H1 (cell line): ENCODE data around the gene TMEM139. TPM values are rescaled to one million over a fixed set of nuclear protein-coding genes. Genes with fewer than 3 reads are reported as not detected.

Experiments
- CTCF ChIA-PET: fragments of 300-600 bp; sonication (Branson Sonifier 250); formaldehyde crosslinking; loops from one replicate; lab custom pipeline; 2021; ENCODE audit not compliant: partially characterized antibody; lab: Charles Lee
- POLR2A ChIA-PET: fragments of 300-600 bp; sonication (Branson Sonifier 250); formaldehyde crosslinking; loops from one replicate; lab custom pipeline; 2021; ENCODE audit warnings: inconsistent platforms; ENCODE audit not compliant: partially characterized antibody; lab: Charles Lee
- DNase-seq, 2 experiments: peaks; one replicate each; pipeline versions ENCODE4 v3.0.0 to v3.0.0-alpha.2; 2010 to 2022; ENCODE audit warnings: low spot score in 2 of 2, low read depth in 1 of 2, mixed read lengths in 1 of 2
- FAIRE-seq: peaks from 2 replicates; lab custom pipeline; 2011; peaks lifted over from hg19 to GRCh38; lab: Jason Lieb, UNC
- H2AFZ ChIP-seq: 2 replicates; pipeline ENCODE4 v1.8.1; 2012; ENCODE audit warnings: low read length, inconsistent platforms
- H2AK5ac ChIP-seq: 2 replicates; pipeline ENCODE4 v1.6.1; 2013; ENCODE audit warnings: low read depth, low read length
- H2BK120ac ChIP-seq: replicated peaks from 2 replicates; pipeline ENCODE3; 2013; ENCODE audit warnings: low read depth, low read length, inconsistent platforms
- H2BK12ac ChIP-seq: 2 replicates; pipeline ENCODE4 v1.6.1; 2013; ENCODE audit warnings: low read depth, low read length
- H2BK15ac ChIP-seq: 2 replicates; pipeline ENCODE4 v1.6.1; 2013; ENCODE audit warnings: low read length
- H2BK20ac ChIP-seq: 2 replicates; pipeline ENCODE4 v1.6.1; 2013; ENCODE audit warnings: low read length
- H2BK5ac ChIP-seq: 2 replicates; pipeline ENCODE4 v1.6.1; 2013; ENCODE audit warnings: low read depth, low read length
- H3K14ac ChIP-seq: 2 replicates; pipeline ENCODE4 v1.6.1; 2013; ENCODE audit warnings: inconsistent platforms; ENCODE audit not compliant: insufficient read length
- H3K18ac ChIP-seq: 2 replicates; pipeline ENCODE4 v1.6.1; 2013; ENCODE audit warnings: low read length; ENCODE audit errors: extremely low read depth
- H3K23ac ChIP-seq: 2 replicates; pipeline ENCODE4 v1.6.1; 2013; ENCODE audit warnings: inconsistent platforms; ENCODE audit not compliant: insufficient read length
- H3K23me2 ChIP-seq: 2 replicates; pipeline ENCODE4 v1.6.1; 2013; ENCODE audit warnings: low read depth, low read length
- H3K27ac ChIP-seq: 2 replicates; pipeline ENCODE4 v1.6.1; 2011; ENCODE audit warnings: low read depth, low read length, inconsistent platforms
- H3K27me3 ChIP-seq, 4 experiments: replicated peaks in 1 of 4; 1 replicate in 1 of 4; 2 replicates in 3 of 4; pipeline versions ENCODE4 v1.6.1 to v1.8.1; 2011 to 2013; ENCODE audit warnings: low read length in 3 of 4, mild to moderate bottlenecking in 3 of 4, inconsistent platforms in 2 of 4, mixed read lengths in 2 of 4, moderate library complexity in 1 of 4; ENCODE audit not compliant: control insufficient read depth in 3 of 4, insufficient read depth in 3 of 4; ENCODE audit errors: extremely low read depth in 1 of 4
- H3K36me3 ChIP-seq, 4 experiments: 2 replicates each; pipeline versions ENCODE4 v1.6.1 to v1.8.1; 2011 to 2013; ENCODE audit warnings: mild to moderate bottlenecking in 4 of 4, low read length in 3 of 4, moderate library complexity in 2 of 4, control low read depth in 1 of 4, inconsistent platforms in 1 of 4; ENCODE audit not compliant: insufficient read depth in 4 of 4, control insufficient read depth in 2 of 4
- H3K4ac ChIP-seq: replicated peaks from 2 replicates; pipeline ENCODE3; 2013; ENCODE audit warnings: low read length, low read depth, mixed read lengths, inconsistent platforms; ENCODE audit not compliant: insufficient read length
- H3K4me1 ChIP-seq, 4 experiments: replicated peaks in 1 of 4; 1 replicate in 1 of 4; 2 replicates in 3 of 4; pipeline versions ENCODE4 v1.6.1 to v1.8.1; 2011 to 2013; ENCODE audit warnings: low read length in 3 of 4, inconsistent platforms in 2 of 4, mixed read lengths in 1 of 4; ENCODE audit not compliant: insufficient read depth in 4 of 4, control insufficient read depth in 3 of 4
- H3K4me2 ChIP-seq, 2 experiments: 2 replicates each; pipeline versions ENCODE4 v1.6.1 to v1.8.1; 2011 to 2013; ENCODE audit warnings: low read depth in 2 of 2, low read length in 2 of 2, control low read depth in 1 of 2, inconsistent platforms in 1 of 2, mild to moderate bottlenecking in 1 of 2; ENCODE audit not compliant: insufficient read depth in 1 of 2
- H3K4me3 ChIP-seq, 4 experiments: fragments of 200-600, 300-600 bp in 1 of 4; sonication (generic), shearing (Covaris generic), sonication (Bioruptor Twin) in 1 of 4; 2 replicates each; pipeline versions ENCODE4 v1.5.1 to v1.8.1; 2011 to 2016; ENCODE audit warnings: low read length in 4 of 4, low read depth in 3 of 4, control low read depth in 2 of 4, inconsistent platforms in 2 of 4, mild to moderate bottlenecking in 2 of 4, mixed read lengths in 1 of 4, moderate library complexity in 1 of 4; ENCODE audit not compliant: insufficient read depth in 2 of 4; ENCODE audit errors: extremely low read depth in 1 of 4
- H3K56ac ChIP-seq: replicated peaks from 2 replicates; pipeline ENCODE3; 2013; ENCODE audit warnings: low read depth, mild to moderate bottlenecking, mixed read lengths, low read length, inconsistent platforms; ENCODE audit not compliant: insufficient read length
- H3K79me1 ChIP-seq: 2 replicates; pipeline ENCODE4 v1.6.1; 2013; ENCODE audit warnings: low read depth, low read length, control low read depth
- H3K79me2 ChIP-seq, 2 experiments: 2 replicates each; pipeline versions ENCODE4 v1.6.1 to v1.8.1; 2012 to 2013; ENCODE audit warnings: low read length in 2 of 2, mild to moderate bottlenecking in 2 of 2, inconsistent platforms in 1 of 2; ENCODE audit not compliant: insufficient read depth in 2 of 2, control insufficient read depth in 1 of 2
- H3K9ac ChIP-seq, 4 experiments: replicated peaks in 1 of 4; 1 replicate in 1 of 4; 2 replicates in 3 of 4; pipeline versions ENCODE4 v1.6.1 to v1.8.1; 2011 to 2013; ENCODE audit warnings: low read depth in 3 of 4, low read length in 3 of 4, control low read depth in 2 of 4, mild to moderate bottlenecking in 2 of 4, moderate library complexity in 2 of 4, inconsistent platforms in 1 of 4; ENCODE audit errors: extremely low read depth in 1 of 4
- H3K9me3 ChIP-seq, 2 experiments: 2 replicates each; pipeline versions ENCODE4 v1.6.1 to v1.8.1; 2012 to 2013; ENCODE audit warnings: mild to moderate bottlenecking in 2 of 2, moderate library complexity in 2 of 2, control low read depth in 1 of 2, inconsistent platforms in 1 of 2, low read depth in 1 of 2, low read length in 1 of 2, mixed read lengths in 1 of 2; ENCODE audit not compliant: insufficient read depth in 2 of 2
- H4K20me1 ChIP-seq, 2 experiments: replicated peaks in 1 of 2; 2 replicates each; pipeline versions ENCODE3 to v1.8.1; 2011 to 2013; ENCODE audit warnings: inconsistent platforms in 2 of 2, low read length in 2 of 2, mild to moderate bottlenecking in 1 of 2; ENCODE audit not compliant: insufficient read depth in 2 of 2, control insufficient read depth in 1 of 2
- H4K5ac ChIP-seq: 2 replicates; pipeline ENCODE4 v1.6.1; 2013; ENCODE audit warnings: low read length, low read depth, mixed read lengths, inconsistent platforms; ENCODE audit not compliant: insufficient read length
- H4K8ac ChIP-seq: 2 replicates; pipeline ENCODE4 v1.8.0; 2013; ENCODE audit warnings: mild to moderate bottlenecking, moderate library complexity, low read length, inconsistent platforms; ENCODE audit not compliant: insufficient read depth; ENCODE audit errors: extremely low read depth
- H4K91ac ChIP-seq: replicated peaks from 2 replicates; pipeline ENCODE3; 2013; ENCODE audit warnings: low read length, mixed read lengths, inconsistent platforms; ENCODE audit not compliant: insufficient read length
- ATF2 ChIP-seq: IDR thresholded peaks from 2 replicates; pipeline ENCODE4 v1.6.1; 2012; ENCODE audit warnings: low read length, inconsistent platforms
- BRCA1 ChIP-seq: IDR thresholded peaks from 2 replicates; pipeline ENCODE4 v1.6.1; 2012; ENCODE audit warnings: low read depth, low read length, improper control_type of control experiment
- CBX8 ChIP-seq: fragments of 300-800, 300-1000 bp; sonication (generic); IDR thresholded peaks from 2 replicates; pipeline ENCODE4 v1.7.1; 2016; ENCODE audit warnings: low read depth, low read length, borderline replicate concordance
- CTCF ChIP-seq, 3 experiments: IDR thresholded peaks; 1 replicate in 2 of 3; 2 replicates in 1 of 3; pipeline versions ENCODE4 v1.5.1 to v1.6.1; 2011; ENCODE audit warnings: low read length in 3 of 3, mild to moderate bottlenecking in 3 of 3, inconsistent platforms in 2 of 3, low read depth in 1 of 3, moderate library complexity in 1 of 3; ENCODE audit not compliant: insufficient read depth in 1 of 3; ENCODE audit errors: control extremely low read depth in 1 of 3
- EP300 ChIP-seq, 2 experiments: IDR thresholded peaks; 1 replicate in 1 of 2; 2 replicates in 1 of 2; pipeline ENCODE4 v1.6.1; 2011 to 2012; ENCODE audit warnings: low read depth in 2 of 2, low read length in 2 of 2, mild to moderate bottlenecking in 2 of 2, borderline replicate concordance in 1 of 2, inconsistent platforms in 1 of 2, moderate library complexity in 1 of 2
- HDAC2 ChIP-seq, 2 experiments: fragments of 300-600 bp in 1 of 2; sonication (generic) in 1 of 2; IDR thresholded peaks; 2 replicates each; pipeline ENCODE4 v1.6.1; 2011 to 2012; ENCODE audit warnings: low read depth in 2 of 2, low read length in 2 of 2, mild to moderate bottlenecking in 2 of 2, moderate library complexity in 2 of 2, borderline replicate concordance in 1 of 2, inconsistent platforms in 1 of 2
- PHF8 ChIP-seq: fragments of 200-600 bp; sonication (generic); conservative IDR thresholded peaks from 2 replicates; pipeline ENCODE4 v1.7.1; 2012; ENCODE audit warnings: low read depth, mild to moderate bottlenecking, inconsistent platforms, low read length, moderate library complexity
- TAF7 ChIP-seq: optimal IDR thresholded peaks from 2 replicates; pipeline ENCODE3; 2011; ENCODE audit warnings: low read depth, mild to moderate bottlenecking, inconsistent platforms, low read length, moderate library complexity, borderline replicate concordance
- WGBS, 2 experiments: shearing (Covaris generic) in 1 of 2; methylation state at CpG; one replicate each; pipeline versions ENCODE4 v1.1.6 to v1.1.7; 2013 to 2015; ENCODE audit warnings: low lambda C conversion rate in 2 of 2, mixed read lengths in 2 of 2, inconsistent platforms in 1 of 2, low coverage in 1 of 2, missing lambda C conversion rate in 1 of 2; ENCODE audit not compliant: insufficient replicate concordance in 2 of 2, insufficient coverage in 1 of 2, insufficient read length in 1 of 2; ENCODE audit errors: extremely low coverage in 1 of 2, missing lambda C conversion rate in 1 of 2; 5-methylcytosine and 5-hydroxymethylcytosine counted together
- polyA plus RNA-seq, 7 experiments: library from polyadenylated mRNA; depleted of rRNA in 3 of 7; stranded (reverse) in 5 of 7; unstranded in 2 of 7; fragments of >200 nt in 5 of 7; fragments of 200-250 nt in 2 of 7; gene quantifications; 1 replicate in 5 of 7; 2 replicates in 1 of 7; 4 replicates in 1 of 7; pipeline versions ENCODE4 v1.2.1 to v1.2.3, GENCODE V29; 2011 to 2013; ENCODE audit warnings: missing spikeins in 2 of 7, mixed read lengths in 2 of 7
- total RNA-seq: library from RNA; stranded (reverse); fragmentation: NEBNext Ultra II Directional; extraction: Animal tissue kit (Norgen Biotek cat#: 25700); gene quantifications from 2 replicates; pipeline ENCODE4 v1.2.1, GENCODE V29; 2021

TMEM139 gene
- total and polyA plus RNA-seq, 2 of the 8 experiments (the other 6 are each of a cell fraction or from before 2014, with no cell fraction given) = 3.2 to 6.7 TPM

- POLR2A ChIA-PET = interaction anchor here (1.0 to 2.4 kb wide), 2 partner anchors 8 to 17 kb away, joined by 3 to 8 read pairs; partner anchors contain the start of genes CASP2 and GSTK1
- Histone ChIP-seq H2BK20ac (no peak overlapping the region), H3K9ac (no peak overlapping the region), H2BK12ac (no peak overlapping the region), H3K4me1 (peaks cover 9 to 12% (median 10%) of the 10 kb centered on the region in 4 experiments), H3K23me2 (peaks cover 4% of the 10 kb centered on the region; the same call in 1 of the 2 replicates), H2AFZ (no peak overlapping the region), H3K4me3 (no peak overlapping the region), H3K14ac (no peak overlapping the region), H2BK15ac (no peak overlapping the region), H3K18ac (no peak overlapping the region), H3K4me2 (no peak overlapping the region), H4K91ac (no peak overlapping the region), H3K9me3 (no peaks in the 10 kb centered on the region), H3K27ac (no peak overlapping the region), H3K79me1 (no peaks in the 10 kb centered on the region), H2BK120ac (no peak overlapping the region), H3K23ac (no peak overlapping the region), H4K8ac (no peak overlapping the region), H3K27me3 (no peaks in the 10 kb centered on the region; a peak in 2 of 7 replicates), H3K4ac (no peak overlapping the region), H2AK5ac (no peak overlapping the region), H3K36me3 (no peaks in the 10 kb centered on the region), H2BK5ac (no peak overlapping the region), H4K20me1 (no peaks in the 10 kb centered on the region), H3K56ac (no peak overlapping the region), H4K5ac (no peak overlapping the region), H3K79me2 (no peaks in the 10 kb centered on the region)
- TF ChIP-seq BRCA1 (no peak), HDAC2 (IDR thresholded peaks at IDR 0.05; ENCODE audit: borderline replicate concordance in 1 of 2, low read depth in 2 of 2, low read length in 2 of 2) (no peak), CBX8 (no peak), PHF8 (no peak), CTCF (IDR thresholded peaks at IDR 0.05; ENCODE audit: control extremely low read depth in 1 of 3, insufficient read depth in 1 of 3, low read depth in 1 of 3, low read length in 3 of 3) (no peak), EP300 (IDR thresholded peaks at IDR 0.05; ENCODE audit: borderline replicate concordance in 1 of 2, low read depth in 2 of 2, low read length in 2 of 2) (no peak), ATF2 (no peak), TAF7 (no peak)
- DNase-seq (no peak), FAIRE-seq (no peak)
- CTCF ChIA-PET = interaction anchor here (1.2 to 3.8 kb wide), 7 partner anchors 12 to 108 kb away, joined by 3 to 21 read pairs (median 6); no protein-coding TSS in a partner anchor
- WGBS, 2 experiments = 75% methylated on average over 2 of the region's 2 CpGs; no CpG with 5 or more reads in 1 of the 2 experiments
These were observed 4.2 kb upstream of the TMEM139 start for GRCh38 chr7:143280566-143280965.
